DMS79 (cell line): ENCODE results near the gene ITGA11.

Experiments
- DNase-seq: peaks from one replicate; lab custom pipeline; 2025; lab: John Stamatoyannopoulos, UW

The ITGA11 gene

GRCh38 chr15:68353421-68354135 lies 78.4 kb downstream of the ITGA11 start:
- no peak for DNase-seq

DNA sequence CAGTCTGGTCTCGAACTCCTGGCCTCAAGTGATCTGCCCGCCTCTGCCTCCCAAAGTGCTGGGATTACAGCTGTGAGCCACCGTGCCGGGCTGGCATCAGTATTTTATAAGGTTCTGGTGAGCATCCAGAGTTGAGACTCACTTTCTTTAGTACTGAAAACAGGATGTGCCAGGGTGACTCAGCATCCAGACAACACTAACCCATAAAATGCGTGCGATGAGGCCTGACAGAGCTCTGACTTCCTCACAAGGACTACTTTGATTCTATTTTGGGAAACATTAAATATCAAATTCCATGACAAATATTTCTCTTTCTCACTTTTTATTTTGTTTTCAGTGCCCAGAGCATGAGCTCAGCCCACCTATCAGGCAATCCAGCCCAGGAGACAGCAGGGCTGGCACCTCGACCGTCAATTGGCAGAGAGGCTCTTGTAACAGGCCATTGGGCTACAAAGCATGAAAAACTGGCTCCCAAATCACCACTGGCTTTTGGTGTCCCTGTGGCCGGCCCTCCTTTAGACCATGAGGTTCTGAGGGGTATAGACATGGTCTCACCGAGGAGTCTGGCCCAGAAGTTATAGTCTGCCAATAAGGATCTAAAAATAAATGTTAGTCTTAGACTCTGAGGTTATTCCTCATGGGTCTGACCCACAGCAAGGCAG lies 79.4 kb downstream of the ITGA11 start:
- no peak for DNase-seq

GRCh38 chr15:68349151-68349550 lies 82.8 kb downstream of the ITGA11 start:
- no peak for DNase-seq

GRCh38 chr15:68348606-68349005 lies 83.4 kb downstream of the ITGA11 start:
- no peak for DNase-seq

GRCh38 chr15:68348081-68348480 lies 83.9 kb downstream of the ITGA11 start:
- no peak for DNase-seq

DNA sequence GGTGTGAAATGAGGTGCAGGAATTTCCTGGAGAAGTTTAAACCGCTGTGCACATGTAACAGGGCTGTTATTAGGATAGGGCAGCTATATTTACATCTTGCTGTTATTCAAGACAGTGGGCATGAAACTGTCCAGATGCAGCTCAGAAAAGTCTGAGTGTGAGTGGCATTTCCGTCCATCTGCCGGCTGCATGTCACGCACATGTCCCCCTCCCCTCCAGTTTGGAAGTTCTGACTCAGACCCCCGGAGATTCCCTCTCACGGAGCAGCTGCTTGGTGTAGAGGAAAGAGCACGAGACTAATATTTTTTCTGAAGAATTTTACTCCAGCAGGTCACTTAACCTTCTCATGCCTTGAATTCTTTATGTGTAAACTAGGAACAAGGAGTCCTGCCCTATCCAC lies 84.6 kb downstream of the ITGA11 start:
- no peak for DNase-seq

GRCh38 chr15:68346979-68347378 lies 85.0 kb downstream of the ITGA11 start:
- DNase-seq: no peak

- DNase-seq: no peak
Measured at GRCh38 chr15:68345481-68345880, 86.5 kb downstream of the ITGA11 start.

DNA sequence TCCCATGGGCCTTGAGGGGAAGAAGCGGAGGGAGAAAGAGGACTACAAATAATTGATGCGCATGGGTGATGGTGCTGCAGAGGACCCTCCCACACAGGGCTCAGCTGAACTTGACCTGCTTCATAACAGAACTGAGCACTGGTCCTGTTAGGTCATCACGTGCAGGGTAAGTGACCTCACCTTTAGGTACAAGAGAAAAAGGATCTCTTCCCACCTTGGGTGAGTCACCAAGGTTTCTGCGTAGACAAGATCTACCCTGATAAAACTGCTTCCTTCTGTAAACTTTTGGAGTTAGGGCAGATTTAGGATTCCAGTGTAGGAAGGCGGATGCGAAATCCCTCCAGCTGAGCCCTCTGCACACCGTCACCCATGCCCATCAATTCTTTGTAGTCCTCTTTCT lies 87.4 kb downstream of the ITGA11 start:
- no peak for DNase-seq

GRCh38 chr15:68343579-68344225 lies 88.3 kb downstream of the ITGA11 start:
- no peak for DNase-seq

DNA sequence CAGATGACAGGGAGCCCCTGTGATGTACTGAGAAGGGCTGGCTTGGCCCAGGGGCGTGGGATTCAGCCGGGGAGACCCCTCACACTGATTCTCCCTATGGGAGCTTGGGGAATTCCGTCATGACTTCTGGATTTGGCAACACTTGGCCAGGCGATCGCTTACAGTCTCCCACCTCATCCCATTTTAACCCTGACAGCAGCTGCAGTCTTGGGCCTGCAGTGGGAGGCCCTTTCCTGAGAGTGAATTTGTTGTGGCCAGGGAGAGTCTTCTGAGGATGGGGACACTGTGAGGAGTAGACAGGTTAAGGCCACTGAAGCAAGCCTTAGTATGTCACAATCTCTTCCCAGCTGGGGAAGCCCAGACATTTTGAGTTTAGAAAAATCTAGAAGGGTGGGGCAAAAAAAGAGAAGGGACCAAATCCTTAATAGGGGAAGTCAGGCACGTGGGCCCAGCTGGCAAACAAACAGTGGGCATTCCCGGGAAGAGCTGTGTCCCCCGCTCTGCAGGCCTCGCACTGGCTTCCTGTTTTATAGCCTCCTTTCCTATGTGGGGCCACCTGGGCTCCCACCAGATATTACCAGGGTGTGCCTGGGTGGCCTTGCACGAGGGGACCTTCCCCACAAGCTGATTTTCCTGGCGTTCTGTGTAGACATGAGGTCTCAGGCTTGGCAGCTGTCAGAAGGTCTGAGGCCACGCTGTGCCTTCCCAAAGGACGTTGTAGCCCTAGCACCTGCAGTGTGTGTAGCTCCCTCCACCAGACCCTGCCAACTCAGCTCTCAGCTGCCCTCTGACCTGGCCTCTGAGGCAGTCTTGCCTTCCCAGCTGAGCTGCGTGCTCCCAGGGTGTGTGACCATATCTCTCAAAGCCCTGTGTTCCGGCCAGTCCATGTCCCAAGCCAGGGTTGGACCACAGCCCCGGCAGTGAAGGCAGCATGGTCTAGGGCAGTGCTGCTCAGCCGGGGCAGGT lies 89.9 kb downstream of the ITGA11 start:
- DNase-seq: no peak

GRCh38 chr15:68340726-68341671 lies 91.0 kb downstream of the ITGA11 start:
- no peak for DNase-seq

DNA sequence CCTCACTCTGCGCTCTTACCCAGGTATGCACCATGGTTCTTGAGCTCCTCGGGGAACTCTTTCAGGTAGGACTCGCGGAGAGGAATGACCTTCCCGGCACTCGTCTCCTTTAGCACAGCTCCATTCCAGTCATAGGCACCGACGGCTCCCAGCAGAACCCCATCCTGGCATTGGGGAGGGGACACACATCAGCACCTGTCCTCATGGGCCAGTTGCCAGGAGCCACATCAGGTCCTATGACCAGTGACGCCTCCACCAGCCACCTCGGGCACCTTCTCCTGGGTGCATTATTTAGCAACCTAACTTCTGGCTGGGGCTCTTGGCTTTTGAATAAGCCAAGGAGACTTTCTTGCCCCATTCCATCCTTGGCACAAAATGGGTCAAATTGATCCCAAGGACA lies 92.5 kb downstream of the ITGA11 start:
- no peak for DNase-seq

GRCh38 chr15:68337826-68338225 lies 94.1 kb downstream of the ITGA11 start:
- DNase-seq: no peak

DNA sequence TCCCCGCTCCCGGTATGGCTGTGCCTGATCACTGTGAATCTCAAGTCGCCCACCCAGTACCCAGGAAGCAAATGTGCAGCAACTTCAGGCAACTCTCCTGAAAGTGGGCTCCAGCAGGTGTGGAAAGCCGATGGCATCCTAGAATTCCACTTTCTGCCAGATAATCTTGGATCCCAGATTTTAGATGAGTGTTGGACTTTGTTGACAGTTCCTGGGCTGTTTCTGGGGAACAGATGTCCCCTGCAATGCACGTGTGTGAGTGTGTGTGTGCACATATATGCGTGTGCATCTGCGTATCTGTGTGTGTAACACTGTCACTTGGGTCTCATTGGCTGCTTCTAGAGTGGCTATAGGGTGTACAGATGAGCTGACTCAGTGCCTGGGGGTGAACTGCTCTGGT lies 95.4 kb downstream of the ITGA11 start:
- no peak for DNase-seq

DNA sequence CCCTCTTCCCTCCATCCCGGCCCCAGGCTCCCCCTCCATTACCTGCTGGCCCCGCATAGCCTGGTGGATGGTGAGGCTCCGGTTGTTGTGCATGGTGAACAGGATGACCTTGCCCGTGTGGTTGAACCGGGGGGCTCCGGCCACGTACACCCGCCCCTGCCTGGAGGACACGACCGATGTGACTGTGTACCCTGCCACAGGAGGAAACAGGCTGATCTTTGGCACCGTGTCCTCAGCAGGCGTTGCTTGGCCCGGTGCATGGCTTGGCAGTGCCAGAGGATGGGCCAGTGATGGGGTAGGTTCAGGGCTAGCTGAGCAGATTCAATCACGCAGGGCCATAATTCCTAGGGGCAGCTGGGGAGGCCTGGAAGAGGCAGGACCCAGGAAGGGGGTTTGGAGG lies 96.3 kb downstream of the ITGA11 start:
- DNase-seq: no peak

DNA sequence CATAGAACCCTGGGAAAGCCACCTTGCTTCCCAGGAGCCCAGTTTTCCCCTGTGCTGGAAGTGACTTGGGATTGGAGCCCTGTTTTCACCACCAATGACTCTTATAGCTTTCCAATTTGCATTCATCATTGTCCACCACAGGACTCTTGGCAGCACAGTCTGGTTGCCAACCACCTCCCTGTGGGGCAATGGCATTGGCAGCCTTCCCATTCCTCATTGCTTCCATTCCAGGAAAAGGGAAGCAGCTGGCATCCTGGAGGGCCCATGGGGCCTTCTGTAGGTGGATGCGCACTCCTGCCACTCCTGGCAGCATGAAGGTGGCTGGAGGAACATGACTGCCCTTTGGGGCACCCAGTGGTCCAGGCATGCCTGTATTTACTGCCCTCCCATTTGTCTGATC lies 96.7 kb downstream of the ITGA11 start:
- DNase-seq: peak; percentile 24

DNA sequence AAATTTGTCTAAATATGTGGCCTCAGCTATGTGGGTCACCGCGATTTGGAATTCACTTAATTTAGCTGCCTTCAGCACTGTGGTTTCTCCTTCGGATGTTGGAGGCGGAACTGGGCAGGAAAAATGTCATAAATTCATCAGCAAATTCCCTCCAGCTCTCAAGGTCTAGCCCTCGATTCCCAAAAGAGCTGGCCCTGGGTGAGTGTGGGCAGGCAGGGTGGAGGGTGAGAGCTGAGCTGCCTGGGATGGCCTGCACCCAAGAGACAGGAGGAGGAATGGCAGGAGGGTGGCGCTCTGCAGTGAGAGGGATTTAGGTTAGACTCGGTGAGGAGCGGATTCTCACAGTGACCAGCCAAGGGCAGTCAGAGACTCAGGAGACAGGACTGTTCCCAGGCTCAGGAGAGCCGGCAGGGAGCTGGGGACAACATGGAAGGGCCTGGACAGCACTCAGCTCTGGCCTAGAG lies 97.3 kb downstream of the ITGA11 start:
- DNase-seq: no peak

- DNase-seq: no peak
Measured at GRCh38 chr15:68333775-68334470, 98.0 kb downstream of the ITGA11 start.

- DNase-seq: no peak
Measured at GRCh38 chr15:68332266-68332665, 99.7 kb downstream of the ITGA11 start.
